Amygdala (tissue), 56 donors: Measurements from ENCODE around the gene TP53BP2.
"Not testable (repeated sequence)": the region's sequence is repeated elsewhere in the genome, so short reads cannot be mapped to it uniquely, and the experiment has no call there.

Experiments
- DNase-seq, 56 donors: peaks; one replicate each; lab custom pipeline; 2025; lab: John Stamatoyannopoulos, UW

Gene TP53BP2

DNA sequence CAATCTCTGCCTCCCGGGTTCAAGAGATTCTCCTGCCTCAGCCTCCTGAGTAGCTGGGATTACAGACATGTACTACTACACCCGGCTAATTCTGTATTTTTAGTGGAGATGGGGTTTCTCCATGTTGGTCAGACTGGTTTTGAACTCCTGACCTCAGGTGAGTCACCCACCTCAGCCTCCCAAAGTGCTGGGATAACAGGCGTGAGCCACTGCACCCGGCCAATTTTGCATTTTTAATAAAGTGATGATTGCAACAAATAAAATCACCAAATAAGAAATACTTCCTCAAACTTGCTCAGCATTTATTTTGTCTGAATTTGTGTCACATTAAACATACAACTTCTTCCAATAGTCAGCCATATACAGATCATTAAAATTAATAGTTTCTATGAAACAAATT is 35.8 kb downstream of the TP53BP2 start:
- DNase-seq: not testable (repeated sequence)

DNA sequence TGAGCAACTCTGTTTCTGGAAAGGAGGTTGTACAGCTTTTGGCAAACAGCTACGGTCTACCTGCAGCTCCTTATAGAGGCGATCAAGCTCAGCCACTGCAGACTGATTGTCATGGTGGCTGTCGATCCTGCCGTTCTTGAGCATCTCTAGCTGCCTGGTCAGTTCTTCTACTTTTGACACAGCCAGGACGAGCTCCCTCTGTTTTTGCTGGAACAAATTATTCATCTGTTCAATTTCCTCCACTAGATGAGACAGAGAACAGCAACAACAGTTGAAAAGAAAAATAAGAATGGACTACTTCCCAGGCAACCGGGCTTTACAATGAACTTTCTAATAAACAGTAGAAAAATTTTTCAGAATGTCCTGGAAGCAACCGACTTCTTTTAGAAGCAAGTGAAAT is 42.5 kb downstream of the TP53BP2 start:
- DNase-seq: peak in 7 of 56 donors; percentile 16 to 35 (median 25)

DNA sequence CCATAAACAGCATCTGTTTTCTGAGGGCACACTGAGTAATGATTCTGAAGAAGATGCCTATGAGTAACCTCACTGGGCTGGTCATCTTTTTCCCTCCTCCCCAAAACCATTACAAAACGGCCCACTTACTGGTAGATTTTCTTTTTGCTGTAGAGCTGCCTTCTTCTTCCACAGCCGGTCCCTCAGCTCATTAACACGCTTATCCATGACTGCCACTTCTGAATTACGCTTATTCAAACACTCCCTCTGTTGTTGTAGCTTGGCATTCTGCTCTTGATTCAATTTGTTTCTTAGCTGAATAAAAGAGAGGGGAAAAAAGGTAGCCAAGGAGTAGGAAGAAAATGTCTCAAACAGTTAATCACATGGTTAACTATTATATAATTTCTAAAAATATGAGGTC is 43.1 kb downstream of the TP53BP2 start:
- peak in 20 of 56 donors; percentile 7 to 71 (median 36) for DNase-seq

DNA sequence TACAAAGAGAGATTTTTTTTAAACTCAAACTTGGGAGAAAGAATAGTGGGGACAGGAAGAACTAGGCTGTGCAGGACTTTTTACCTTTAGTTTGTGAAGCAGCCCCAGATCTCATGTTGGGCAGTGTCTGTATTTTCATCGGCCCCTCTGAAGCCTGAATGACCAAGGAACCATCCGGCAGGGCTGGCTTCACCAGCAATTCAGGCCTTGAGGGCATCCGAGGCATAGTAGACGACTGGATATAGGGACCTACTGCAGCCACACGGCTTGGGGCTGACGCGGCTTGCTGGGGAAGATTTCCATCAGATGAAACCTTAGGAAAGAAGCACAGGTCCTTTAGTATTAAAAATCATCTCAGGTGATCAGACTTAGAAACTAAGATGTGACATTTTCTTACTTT is 43.7 kb downstream of the TP53BP2 start:
- peak in 21 of 56 donors; percentile 14 to 45 (median 34) for DNase-seq

DNA sequence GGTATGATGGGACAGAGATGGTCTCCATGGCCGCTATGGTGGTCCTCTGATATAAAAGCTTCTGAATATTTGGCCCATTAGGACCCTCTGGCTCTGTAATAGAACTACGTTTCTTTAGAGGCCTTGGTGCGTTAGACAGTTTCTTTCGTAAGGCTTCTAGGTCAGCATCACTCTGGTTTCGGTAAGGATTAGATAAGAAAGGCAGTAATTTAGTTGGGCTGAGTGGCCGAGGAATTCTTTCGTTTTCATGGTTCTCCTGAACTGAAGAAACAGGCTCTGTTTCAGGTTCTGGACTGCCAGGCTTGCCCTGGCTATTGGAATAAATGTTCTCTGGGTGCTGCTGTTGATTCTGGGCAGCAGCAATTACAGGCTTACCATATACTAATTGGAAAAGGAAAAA is 49.5 kb downstream of the TP53BP2 start:
- DNase-seq: peak in 5 of 56 donors; percentile 19 to 50 (median 26)

DNA sequence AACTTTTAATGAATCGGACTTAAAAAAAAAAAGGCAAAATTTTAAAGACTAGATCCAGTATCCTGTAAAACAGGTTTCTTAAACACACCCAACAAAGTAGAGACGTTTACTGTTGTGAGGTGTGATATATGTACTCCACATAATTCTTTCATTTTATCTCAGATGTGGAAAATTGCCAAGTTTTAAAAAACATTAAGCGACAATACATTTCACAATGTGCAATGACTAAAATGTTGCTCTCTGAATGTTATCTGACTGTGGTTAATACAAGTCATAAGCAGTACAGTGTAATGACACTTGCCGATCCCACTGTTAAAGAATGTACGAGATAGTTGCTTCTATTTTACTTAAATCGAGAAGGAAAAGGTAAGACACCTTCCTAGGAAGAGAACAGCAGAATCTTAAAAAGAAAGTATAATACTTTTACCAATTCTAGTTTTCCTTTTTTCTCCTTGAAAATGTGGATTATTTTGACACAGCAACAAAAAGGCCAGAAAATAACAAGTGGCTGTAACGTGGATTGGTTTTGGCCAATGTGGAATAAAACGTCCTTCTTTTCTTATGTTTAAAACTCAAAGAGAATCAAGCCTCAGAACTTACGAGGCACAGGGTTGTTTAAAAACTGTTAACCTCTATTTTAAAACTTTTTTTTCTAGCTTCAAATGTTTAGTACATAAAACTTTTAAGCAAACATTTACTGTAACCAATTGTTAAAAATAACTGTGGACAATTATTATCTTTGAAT is 51.4 kb downstream of the TP53BP2 start:
- DNase-seq: no peak

DNA sequence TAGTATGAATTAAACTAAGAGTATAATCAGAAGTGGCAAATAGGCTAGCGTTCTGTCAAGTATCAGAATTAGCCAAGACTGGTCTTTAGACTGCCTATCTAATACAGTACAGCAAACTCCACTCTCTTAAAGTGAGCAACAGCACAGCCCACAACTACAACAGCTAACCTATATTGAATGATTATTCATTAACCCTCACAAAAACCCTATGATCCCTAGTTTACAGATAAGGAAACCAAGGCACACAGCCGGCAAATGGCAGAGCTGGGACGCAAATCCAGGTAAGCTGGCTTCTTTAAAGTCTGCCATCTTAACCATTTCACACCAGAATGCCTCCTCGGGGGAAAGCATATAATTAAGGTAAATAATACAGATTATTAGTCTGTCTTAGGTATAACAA is 52.0 kb downstream of the TP53BP2 start:
- no peak for DNase-seq

DNA sequence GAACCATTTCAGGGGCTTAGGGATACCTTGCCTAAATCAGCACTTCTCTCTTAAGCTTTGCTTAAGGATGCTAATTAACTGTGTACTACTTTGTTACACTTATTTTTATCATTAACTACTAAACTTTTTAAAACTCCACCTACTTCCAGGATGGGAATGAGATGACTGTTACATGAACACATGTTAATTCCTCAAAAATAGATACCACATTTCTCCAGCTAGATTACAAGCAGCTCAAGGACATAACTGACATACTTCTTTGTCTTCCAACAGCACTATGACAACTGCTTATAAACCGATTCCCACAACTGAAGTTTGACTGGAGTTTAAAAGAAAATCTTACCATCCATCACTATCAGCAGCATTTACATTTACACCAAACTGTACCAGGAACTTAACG is 53.7 kb downstream of the TP53BP2 start:
- DNase-seq: no peak

DNA sequence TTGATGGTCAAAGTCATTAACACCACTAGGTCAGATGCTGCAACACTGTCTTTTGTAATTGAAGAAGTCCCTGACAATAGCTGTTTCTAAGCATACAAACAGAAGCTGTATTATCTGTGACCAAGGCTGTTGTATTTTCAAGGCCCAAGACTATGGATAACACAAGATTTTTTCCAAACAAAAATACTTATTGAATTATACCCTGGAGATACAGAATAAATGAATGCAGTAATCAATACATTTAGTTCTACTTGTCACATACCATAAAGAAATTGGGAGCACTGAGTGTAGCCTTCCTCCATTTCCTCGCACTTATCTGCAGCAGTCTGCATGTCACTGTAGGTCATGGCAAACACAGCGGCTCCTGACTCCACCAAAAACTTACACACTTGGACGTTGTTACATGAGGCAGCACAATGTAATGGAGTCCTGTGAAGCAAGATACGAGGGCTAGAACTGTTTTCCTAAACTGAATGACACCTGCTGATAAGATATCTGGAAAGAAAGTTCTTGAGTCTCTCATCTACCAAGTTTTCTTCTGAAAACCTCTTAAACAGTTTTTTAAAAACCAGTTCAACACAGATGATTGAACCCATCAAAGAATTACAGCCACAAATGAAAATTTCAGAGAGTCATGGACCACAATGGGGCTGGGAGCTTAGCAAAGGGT is 56.9 kb downstream of the TP53BP2 start:
- peak in 1 of 56 donors; percentile 16 for DNase-seq

DNA sequence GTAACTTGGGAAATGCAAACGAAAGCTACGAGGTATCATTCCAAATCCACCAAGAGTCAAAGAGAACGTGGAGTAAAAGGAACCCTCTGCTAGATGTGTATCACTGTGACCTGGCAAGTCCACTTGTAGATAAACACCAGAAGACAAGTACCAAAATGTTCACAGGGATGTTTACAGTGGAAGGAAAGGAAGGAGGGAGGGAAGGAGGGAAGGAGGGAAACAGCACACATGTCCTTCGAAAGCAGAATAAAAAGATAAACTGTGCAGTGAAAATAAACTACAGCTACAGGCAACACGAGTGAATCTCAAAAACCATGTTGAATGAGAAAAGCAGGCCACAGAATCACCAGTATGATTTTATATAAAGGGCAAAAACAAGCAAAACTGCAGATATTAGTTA is 59.9 kb downstream of the TP53BP2 start:
- no peak for DNase-seq

DNA sequence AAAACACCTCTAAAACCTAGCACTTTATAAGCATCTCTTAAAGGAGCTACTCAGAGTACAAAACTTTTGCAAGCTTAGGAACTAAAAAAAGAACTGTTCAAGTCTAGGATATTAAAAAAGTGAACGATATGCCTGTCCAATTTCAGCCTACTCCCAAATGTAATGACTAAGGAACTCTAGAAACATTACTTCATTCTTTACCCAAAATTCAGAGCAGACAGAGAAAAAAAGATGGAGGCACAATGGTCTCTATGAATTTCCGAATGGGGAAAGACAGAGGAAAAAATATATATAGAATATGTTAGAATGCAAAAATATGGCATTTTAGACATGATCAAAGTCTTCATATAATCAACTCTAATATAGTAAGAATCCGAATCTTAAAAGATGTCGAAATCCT is 61.2 kb downstream of the TP53BP2 start:
- DNase-seq: no peak

DNA sequence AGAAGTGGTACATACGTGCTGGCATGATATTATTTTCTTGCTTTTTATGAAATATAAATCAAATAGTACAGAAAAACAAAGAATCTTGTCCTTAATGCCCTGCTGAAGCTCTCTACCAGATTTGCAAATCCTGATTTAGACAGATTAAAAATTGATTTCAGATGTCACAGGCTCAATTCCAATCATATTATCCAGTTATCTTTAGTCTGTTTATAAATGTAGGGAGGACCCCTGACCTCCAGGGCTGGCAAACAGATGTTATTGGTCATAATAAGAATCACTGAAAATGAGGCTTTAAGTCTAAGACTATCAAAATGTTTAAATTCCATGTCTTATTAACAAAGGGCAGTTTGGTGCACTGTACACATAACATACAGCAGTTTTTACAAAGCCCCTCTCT is 62.1 kb downstream of the TP53BP2 start:
- no peak for DNase-seq

DNA sequence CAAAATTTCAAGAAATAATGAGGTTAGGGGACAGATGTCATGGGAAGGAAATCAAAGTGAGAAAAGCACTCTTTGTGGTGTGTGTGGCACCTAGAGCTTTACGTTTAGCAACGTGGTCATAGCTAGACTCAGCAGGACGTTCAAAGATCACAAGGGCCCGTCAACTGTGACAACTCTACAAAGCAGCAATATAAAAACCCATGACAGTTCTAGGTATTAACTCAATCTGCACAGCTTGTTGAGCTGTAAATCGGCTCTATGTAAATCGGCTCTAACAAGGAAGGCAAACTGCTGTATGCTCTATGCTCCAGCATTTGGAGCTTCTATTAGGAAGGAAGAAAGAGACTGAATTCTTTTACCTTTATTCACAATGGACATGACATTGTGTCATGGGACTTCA is 64.8 kb downstream of the TP53BP2 start:
- DNase-seq: no peak

DNA sequence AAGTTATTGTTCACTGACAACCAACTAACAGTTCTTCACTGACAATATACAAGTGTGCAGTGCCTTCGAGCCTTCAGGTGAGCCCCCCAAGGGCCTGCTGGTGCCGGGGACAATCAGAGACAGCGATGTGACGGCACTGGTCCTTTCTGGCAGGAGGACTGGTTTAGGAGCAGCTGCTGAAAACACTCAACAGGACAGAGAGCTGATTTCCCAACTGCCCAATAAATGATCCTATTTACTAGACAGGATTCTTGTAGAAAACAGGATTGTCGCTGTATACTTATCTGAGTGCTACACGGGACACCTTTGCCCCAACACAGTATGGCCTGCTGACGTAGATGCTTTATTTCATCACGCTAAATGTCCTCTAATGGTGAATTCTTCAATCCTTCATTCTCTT is 65.4 kb downstream of the TP53BP2 start:
- peak in 1 of 56 donors; percentile 19 for DNase-seq

DNA sequence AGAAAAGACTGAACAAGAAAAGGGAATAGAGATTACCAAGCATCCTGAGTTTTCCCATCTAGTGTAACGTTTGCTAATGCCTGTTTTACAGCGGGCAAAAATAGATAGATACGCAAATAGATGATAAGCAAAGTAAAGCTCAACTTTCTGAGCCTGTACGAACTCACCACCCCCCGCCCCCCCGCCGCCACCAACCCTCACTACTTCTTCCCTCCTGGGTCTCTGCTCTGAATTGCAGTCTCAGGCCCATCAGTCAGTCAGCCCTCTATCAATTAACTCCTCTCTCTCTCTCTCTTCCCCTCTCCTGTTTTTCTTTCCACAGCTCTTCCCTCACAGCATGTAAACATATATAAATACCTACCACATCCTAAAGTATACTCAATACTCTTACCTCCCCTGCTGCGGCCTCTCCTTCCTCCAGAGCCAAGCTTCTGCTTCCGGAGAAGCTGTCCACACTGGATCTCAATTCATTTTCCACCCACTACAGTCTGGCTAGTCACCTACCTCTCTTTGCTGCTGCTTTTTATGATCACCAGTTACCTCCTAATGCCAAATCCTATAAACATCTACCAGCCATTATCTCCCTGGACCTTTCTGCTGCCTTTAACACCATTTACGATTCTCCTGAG is 68.8 kb downstream of the TP53BP2 start:
- no peak for DNase-seq

DNA sequence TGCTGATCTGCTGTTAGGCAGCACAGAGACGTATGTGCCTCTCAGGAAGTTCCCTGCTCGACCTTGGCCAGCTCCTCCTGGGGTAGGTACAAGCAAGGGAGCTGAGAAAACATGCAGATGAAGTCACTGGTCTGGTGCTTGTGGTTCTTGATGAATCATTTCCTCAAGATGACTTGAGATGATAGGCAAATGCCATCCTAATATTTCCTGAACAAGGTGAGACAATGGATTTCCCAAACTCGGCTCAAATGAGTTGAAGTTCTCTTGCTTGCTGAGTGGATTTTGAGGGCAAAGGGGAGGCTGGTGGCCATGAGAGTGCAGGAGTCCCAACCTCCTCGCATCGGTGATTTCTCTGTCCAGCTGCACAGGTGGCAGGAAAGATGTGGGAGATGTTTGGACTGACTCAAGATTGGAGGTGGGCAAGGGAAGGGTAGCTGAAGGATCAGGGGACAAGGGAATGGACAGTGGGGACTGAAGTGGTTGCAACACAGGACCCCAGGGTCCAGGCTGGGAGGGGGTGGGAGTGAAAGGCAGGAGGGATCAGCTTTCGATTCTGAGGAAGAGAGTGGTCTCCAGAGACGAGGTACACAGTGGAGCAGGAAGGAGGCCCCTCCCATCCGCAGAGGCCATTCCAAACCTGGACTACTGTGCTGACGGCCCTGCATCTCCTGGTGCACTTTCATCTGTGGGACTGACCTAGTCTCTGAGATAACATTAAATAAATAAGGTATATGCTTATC is 69.5 kb downstream of the TP53BP2 start:
- no peak for DNase-seq

DNA sequence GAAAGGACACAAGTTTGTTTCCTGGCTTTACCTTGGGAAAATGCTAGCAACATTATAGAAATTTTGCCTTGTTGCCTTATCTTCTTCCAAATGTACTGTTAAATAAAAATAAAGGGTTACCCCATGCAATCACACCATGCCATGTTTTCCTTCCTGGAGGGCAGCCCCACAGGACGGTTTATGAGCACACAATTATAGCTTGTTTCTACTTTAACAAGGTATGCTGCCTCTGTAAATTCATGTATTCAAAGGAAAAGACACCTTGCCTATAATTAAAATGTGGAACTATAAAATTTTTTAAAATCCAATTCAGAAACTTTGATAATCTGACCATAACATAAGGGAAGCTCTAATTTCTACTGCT is 70.1 kb downstream of the TP53BP2 start:
- DNase-seq: no peak

DNA sequence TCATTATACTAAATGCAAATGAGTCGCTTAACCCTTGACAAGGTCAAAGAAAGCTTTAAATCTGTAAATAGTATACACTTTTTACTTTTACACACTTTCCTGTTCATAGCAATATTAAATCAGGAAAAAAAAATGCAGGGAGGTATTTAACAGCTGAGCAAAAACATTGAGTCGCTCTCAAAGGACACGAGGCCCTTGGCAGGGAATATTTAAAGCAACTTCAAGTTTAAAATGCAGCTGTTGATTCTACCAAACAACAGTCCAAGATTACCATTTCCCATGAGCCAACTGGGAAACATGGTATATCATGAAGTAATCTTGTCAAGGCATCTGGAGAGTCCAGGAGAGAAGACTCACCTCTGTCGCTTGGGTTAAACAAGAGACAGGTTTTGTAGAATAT is 70.7 kb downstream of the TP53BP2 start:
- no peak for DNase-seq

DNA sequence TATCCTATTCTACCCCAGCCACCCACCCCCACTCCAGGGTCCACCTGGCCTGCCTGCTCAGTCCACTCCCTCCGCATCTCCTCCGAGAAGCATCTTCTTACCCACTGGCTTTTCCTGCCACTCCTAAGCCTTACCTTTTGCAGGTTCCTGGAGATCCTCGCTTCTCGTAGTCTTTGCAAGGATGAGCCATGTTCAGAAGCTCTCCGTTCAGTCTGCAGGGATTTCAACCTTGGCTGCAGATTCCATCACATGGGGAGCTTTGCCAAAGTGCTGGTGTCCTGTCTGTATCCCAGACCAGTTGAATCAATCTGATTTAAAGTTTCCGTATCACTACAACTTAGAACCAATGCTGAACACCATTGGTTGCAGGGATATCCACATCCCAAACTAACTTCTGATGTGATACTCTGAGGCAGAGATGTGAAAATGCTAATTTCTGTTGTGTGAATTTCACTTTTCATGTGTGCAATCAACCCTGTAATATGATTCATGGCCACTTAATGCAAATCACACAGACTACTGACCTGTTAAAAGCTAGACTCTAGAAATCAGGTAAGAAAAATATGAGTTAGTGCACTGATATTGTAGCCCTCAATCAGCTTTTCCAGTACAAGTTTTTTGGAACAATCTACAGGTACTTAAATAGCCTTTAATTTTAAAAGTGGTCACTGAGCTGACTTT is 71.5 kb downstream of the TP53BP2 start:
- no peak for DNase-seq

DNA sequence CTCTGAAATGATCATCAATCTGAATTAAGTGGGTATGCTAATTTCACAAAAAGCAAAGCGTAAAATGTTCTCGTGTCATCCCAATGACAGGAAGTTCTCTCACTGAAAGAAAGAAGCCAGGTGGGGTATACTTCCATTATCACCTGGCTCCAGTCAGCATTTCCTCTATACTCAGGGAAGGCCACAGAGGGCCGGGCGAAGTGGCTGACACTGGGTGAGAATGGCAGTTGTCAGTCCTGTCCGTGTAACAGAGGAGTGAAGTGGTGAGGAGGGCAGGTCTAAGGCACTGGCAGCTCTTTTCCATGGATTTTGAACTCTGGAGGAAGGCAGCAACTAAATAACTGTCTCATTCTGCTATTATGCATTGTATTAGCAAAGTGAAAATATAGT is 73.0 kb downstream of the TP53BP2 start:
- no peak for DNase-seq
